NB4 (cell line): ENCODE measurements around the gene PIGL.

Experiments used
- POLR2A ChIP-seq: IDR thresholded peaks from 2 replicates; pipeline ENCODE4 v1.6.1; 2011; ENCODE audit warnings: mild to moderate bottlenecking; ENCODE audit not compliant: insufficient read length; ENCODE audit errors: extremely low read depth
- TF ChIP-seq, protein P1 (sequence below): IDR thresholded peaks from one replicate; pipeline ENCODE4 v1.5.1; 2012; ENCODE audit warnings: low read depth, low read length
- TF ChIP-seq, protein P2 (sequence below): IDR thresholded peaks from 2 replicates; pipeline ENCODE4 v1.6.1; 2011; ENCODE audit warnings: low read depth, low read length

DNA sequence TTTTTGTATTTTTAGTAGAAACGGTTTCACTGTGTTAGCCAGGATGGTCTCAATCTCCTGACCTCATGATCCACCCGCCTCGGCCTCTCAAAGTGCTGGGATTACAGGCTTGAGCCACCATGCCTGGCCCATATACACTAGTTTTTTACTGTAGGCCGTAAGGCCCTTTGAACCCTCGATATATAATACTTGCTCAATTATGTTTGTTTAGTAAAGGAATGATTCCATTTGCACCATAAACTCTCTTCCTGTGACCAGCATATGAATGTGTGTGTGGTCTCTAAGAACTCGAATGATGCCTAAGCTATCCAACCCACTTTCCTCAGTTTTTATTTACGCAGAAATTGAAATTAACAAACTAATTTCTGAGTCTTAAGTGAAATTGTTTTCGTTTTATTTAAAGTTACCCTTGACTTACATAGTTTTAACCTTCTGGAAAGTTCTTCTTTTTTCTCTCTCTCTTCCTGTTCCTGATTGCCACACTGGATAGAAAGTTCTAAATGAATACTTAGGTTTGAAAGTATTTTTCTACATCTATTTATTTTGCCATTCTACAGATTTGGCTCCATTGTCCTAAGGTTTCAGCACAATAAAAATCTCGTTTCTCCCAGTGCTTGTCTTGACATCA, 37.9 kb downstream of the PIGL start:
- TF ChIP-seq, protein P1, sequence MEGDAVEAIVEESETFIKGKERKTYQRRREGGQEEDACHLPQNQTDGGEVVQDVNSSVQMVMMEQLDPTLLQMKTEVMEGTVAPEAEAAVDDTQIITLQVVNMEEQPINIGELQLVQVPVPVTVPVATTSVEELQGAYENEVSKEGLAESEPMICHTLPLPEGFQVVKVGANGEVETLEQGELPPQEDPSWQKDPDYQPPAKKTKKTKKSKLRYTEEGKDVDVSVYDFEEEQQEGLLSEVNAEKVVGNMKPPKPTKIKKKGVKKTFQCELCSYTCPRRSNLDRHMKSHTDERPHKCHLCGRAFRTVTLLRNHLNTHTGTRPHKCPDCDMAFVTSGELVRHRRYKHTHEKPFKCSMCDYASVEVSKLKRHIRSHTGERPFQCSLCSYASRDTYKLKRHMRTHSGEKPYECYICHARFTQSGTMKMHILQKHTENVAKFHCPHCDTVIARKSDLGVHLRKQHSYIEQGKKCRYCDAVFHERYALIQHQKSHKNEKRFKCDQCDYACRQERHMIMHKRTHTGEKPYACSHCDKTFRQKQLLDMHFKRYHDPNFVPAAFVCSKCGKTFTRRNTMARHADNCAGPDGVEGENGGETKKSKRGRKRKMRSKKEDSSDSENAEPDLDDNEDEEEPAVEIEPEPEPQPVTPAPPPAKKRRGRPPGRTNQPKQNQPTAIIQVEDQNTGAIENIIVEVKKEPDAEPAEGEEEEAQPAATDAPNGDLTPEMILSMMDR: no peak
- no peak for TF ChIP-seq POLR2A
- TF ChIP-seq, protein P2, sequence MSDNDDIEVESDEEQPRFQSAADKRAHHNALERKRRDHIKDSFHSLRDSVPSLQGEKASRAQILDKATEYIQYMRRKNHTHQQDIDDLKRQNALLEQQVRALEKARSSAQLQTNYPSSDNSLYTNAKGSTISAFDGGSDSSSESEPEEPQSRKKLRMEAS: no peak
